K562 (cell line): ENCODE data around the gene SLC25A21. TPM values are rescaled to one million over a fixed set of nuclear protein-coding genes. Genes with fewer than 3 reads are reported as not detected.

Source experiments
- ATAC-seq: fragments of 200-7000 bp; cut with Tn5 transposase; 3 replicates; pipeline ENCODE4 v1.9.1; 2020; ENCODE audit warnings: moderate library complexity
- BruUV-seq: library from RNA; stranded (reverse); fragments of 400-500 nt; replicated peaks from 2 replicates; lab custom pipeline; 2021; lab: Mats Ljungman, UMichigan
- CTCF ChIA-PET: fragments of 300-600 bp; formaldehyde crosslinking; extraction: SDS; loops from one replicate; lab custom pipeline; 2021; ENCODE audit warnings: low intra/inter-chr PET ratio; lab: Yijun Ruan, JAX
- POLR2A ChIA-PET: fragments of 300-600, 350-650 bp; sonication (Branson Sonifier 250); formaldehyde crosslinking; extraction: SDS; loops from one replicate; lab custom pipeline; 2021; ENCODE audit warnings: antibody characterized with exemption, inconsistent platforms; lab: Yijun Ruan, JAX
- DNase-seq, 4 experiments: peaks; one replicate each; pipeline versions ENCODE4 v3.0.0 to v3.0.0-alpha.2; 2011 to 2018; ENCODE audit warnings: low spot score in 3 of 4, mixed read lengths in 3 of 4; ENCODE audit errors: extremely low read depth in 1 of 4
- FAIRE-seq: peaks from 2 replicates; lab custom pipeline; 2011; peaks lifted over from hg19 to GRCh38; lab: Jason Lieb, UNC
- H2AFZ ChIP-seq: 2 replicates; pipeline ENCODE4 v1.6.0; 2011; ENCODE audit warnings: low read depth, low read length, control low read depth, inconsistent platforms
- H3K27ac ChIP-seq: fragments of 200-600 bp; 3 replicates; pipeline ENCODE4 v1.8.0; 2011; ENCODE audit warnings: low read depth, mild to moderate bottlenecking, control low read depth, inconsistent platforms, low read length, moderate library complexity, mixed read lengths; ENCODE audit errors: extremely low read depth
- H3K27me3 ChIP-seq, 2 experiments: fragments of 300-600 bp in 1 of 2; 2 replicates in 1 of 2; 3 replicates in 1 of 2; pipeline versions ENCODE4 v1.6.0 to v1.8.0; 2011; ENCODE audit warnings: inconsistent platforms in 2 of 2, low read length in 2 of 2, mild to moderate bottlenecking in 1 of 2, mixed read lengths in 1 of 2, moderate library complexity in 1 of 2; ENCODE audit not compliant: control insufficient read depth in 2 of 2, insufficient read depth in 2 of 2
- H3K36me3 ChIP-seq: fragments of 300-600 bp; 3 replicates; pipeline ENCODE4 v1.8.0; 2011; ENCODE audit warnings: mild to moderate bottlenecking, low read length, inconsistent platforms; ENCODE audit not compliant: control insufficient read depth, insufficient read depth
- H3K4me1 ChIP-seq, 2 experiments: fragments of 200-600 bp in 1 of 2; replicated peaks in 1 of 2; 2 replicates in 1 of 2; 3 replicates in 1 of 2; pipeline versions ENCODE4 v1.5.1 to v1.8.0; 2011; ENCODE audit warnings: inconsistent platforms in 2 of 2, low read length in 2 of 2, mild to moderate bottlenecking in 1 of 2, mixed read lengths in 1 of 2, moderate library complexity in 1 of 2; ENCODE audit not compliant: control insufficient read depth in 2 of 2, insufficient read depth in 2 of 2
- H3K4me2 ChIP-seq: 2 replicates; pipeline ENCODE4 v1.6.1; 2011; ENCODE audit warnings: low read length, control low read depth, inconsistent platforms, mixed read lengths; ENCODE audit not compliant: insufficient read depth
- H3K4me3 ChIP-seq: fragments of 200-600 bp; sonication (generic), shearing (Covaris generic); 2 replicates; pipeline ENCODE4 v1.5.1; 2016; ENCODE audit warnings: control low read depth, inconsistent platforms
- H3K79me2 ChIP-seq: fragments of 200-600 bp; 3 replicates; pipeline ENCODE4 v1.8.0; 2011; ENCODE audit warnings: low read length, inconsistent platforms; ENCODE audit not compliant: control insufficient read depth, insufficient read depth
- H3K9ac ChIP-seq, 2 experiments: 2 replicates each; pipeline versions ENCODE4 v1.6.0 to v1.6.1; 2011; ENCODE audit warnings: low read depth in 2 of 2, low read length in 2 of 2, control low read depth in 1 of 2, inconsistent platforms in 1 of 2, mild to moderate bottlenecking in 1 of 2, mixed read lengths in 1 of 2; ENCODE audit not compliant: insufficient read depth in 1 of 2
- H3K9me1 ChIP-seq: one replicate; pipeline ENCODE4 v1.6.0; 2011; ENCODE audit warnings: inconsistent platforms, mild to moderate bottlenecking, low read length, moderate library complexity; ENCODE audit not compliant: control insufficient read depth, insufficient read depth
- H3K9me3 ChIP-seq: replicated peaks from 2 replicates; pipeline ENCODE4 v1.5.1; 2011; ENCODE audit warnings: low read depth, low read length, inconsistent platforms; ENCODE audit not compliant: control insufficient read depth, insufficient read depth
- H4K20me1 ChIP-seq: replicated peaks from 2 replicates; pipeline ENCODE4 v1.6.1; 2011; ENCODE audit warnings: low read length, inconsistent platforms, mixed read lengths; ENCODE audit not compliant: control insufficient read depth, insufficient read depth
- CBX5 ChIP-seq: IDR thresholded peaks from 2 replicates; pipeline ENCODE4 v1.6.1; 2014; ENCODE audit warnings: low read depth, borderline replicate concordance
- CEBPB ChIP-seq: fragments of 450-650 bp; IDR thresholded peaks from 2 replicates; pipeline ENCODE4 v1.6.1; 2016; ENCODE audit warnings: missing genetic modification characterization, missing compliant biosample characterization
- SPI1 ChIP-seq: IDR thresholded peaks from 2 replicates; pipeline ENCODE4 v1.6.1; 2011; ENCODE audit warnings: low read depth, low read length, control low read depth, borderline replicate concordance
- ZKSCAN3 ChIP-seq: fragments of 250-450 bp; sonication (Bioruptor Pico); IDR thresholded peaks from 2 replicates; pipeline ENCODE4 v1.4.0; 2020
- WGBS: fragments of 100-300 bp; shearing (Covaris generic); methylation state at CpG from one replicate; pipeline ENCODE4 v1.1.6; 2016; ENCODE audit warnings: low coverage, mixed read lengths; ENCODE audit not compliant: insufficient coverage; ENCODE audit errors: missing lambda C conversion rate; 5-methylcytosine and 5-hydroxymethylcytosine counted together
- in situ Hi-C: fragments of 300-500 bp; cut with MboI; formaldehyde crosslinking; loops from 4 replicates; pipeline ENCODE4 v1.15.0; 2018; ENCODE audit warnings: inconsistent platforms, mixed read lengths
- intact Hi-C: fragments of 100-400 bp; cut with micrococcal nuclease; formaldehyde crosslinking; loops from 2 replicates; pipeline ENCODE4 v1.14.2; 2022
- polyA plus RNA-seq, 8 experiments: library from polyadenylated mRNA; depleted of rRNA in 4 of 8; stranded (reverse) in 5 of 8; unstranded in 3 of 8; fragments of >200 nt; fragmentation: Nextera tagmentation in 2 of 8; fragmentation: Illumina TruSeq in 1 of 8; extraction: Ambion mirVana in 2 of 8; extraction: Trizol in 1 of 8; gene quantifications; 2 replicates each; pipeline versions ENCODE4 v1.2.1 to v1.2.3, GENCODE V29; 2011 to 2014; ENCODE audit warnings: inconsistent platforms in 1 of 8, missing spikeins in 1 of 8
- total RNA-seq, 7 experiments: library from RNA; depleted of rRNA in 6 of 7; stranded (reverse); fragments of >200 nt in 6 of 7; fragmentation: Illumina TruSeq in 2 of 7; extraction: Trizol in 2 of 7; gene quantifications; 2 replicates each; pipeline versions ENCODE4 v1.2.1 to v1.2.3, GENCODE V29; 2011 to 2021; ENCODE audit warnings: low replicate concordance in 1 of 7
- TF ChIP-seq, protein P1 (sequence below): sonication (generic); formaldehyde crosslinking; IDR thresholded peaks from 2 replicates; pipeline ENCODE4 v1.8.0; 2023; ENCODE audit warnings: mild to moderate bottlenecking, missing genetic modification reagents
- TF ChIP-seq, protein P2 (sequence below): fragments of 450-650 bp; IDR thresholded peaks from 2 replicates; pipeline ENCODE4 v1.6.1; 2016

SLC25A21 gene
- total and polyA plus RNA-seq, 9 of the 15 experiments (the other 6 are each of a cell fraction or from before 2014, with no cell fraction given) = 15.2 to 46.7 (median 28.7) TPM

DNA sequence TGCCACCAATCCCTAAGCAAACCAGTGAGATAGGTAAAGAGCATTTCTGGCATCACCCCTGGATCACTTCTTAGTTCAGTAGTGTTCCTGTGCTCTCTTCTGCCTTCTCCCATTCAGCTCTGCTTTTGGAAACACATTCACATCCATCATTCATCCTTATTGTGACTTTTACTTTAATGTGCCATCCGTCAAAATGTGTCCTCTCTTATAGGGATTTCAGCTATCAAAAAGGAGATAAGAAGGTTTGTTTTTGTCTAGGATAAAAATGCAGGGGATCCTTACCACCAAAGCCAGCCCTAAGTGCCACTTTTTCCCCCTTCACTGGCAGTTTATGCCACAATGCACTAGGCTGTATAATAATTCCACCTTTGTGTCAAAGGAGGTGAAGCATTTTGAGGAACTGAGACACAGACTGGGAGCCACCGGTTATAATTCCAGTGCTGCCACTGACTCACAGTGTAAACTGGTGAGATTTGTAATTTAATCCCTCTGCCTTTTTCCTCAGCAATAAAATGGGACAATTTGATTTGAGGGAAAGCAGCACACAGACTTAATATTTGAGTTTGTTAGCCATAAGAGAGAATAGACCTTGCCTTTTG lies 352.2 kb downstream of the SLC25A21 start:
- Histone ChIP-seq H3K9me1 (no peaks in the 10 kb centered on the region), H3K79me2 (no peaks in the 10 kb centered on the region), H3K27me3 (no peaks in the 10 kb centered on the region), H3K4me1 (peaks cover 0 to 10% of the 10 kb centered on the region in 2 experiments; a peak in 2 of 5 replicates), H3K9ac (no peak overlapping the region), H3K4me2 (no peak overlapping the region), H4K20me1 (no peaks in the 10 kb centered on the region; the same call in 1 of the 2 replicates), H3K4me3 (no peak overlapping the region), H2AFZ (no peak overlapping the region)
- 20% methylated on average over 2 of the region's 2 CpGs for whole genome bisulfite sequencing
- FAIRE-seq (no peak), ATAC-seq (no peak), DNase-seq (no peak)
- ChIA-PET CTCF (no interaction called here), POLR2A (no interaction called here)
- BruUV-seq = no TSS peak
- TF ChIP-seq CBX5 (no peak), SPI1 (0 out of 2 replicates have a peak, but pooled peaks have one; percentile 23)
- TF ChIP-seq, all 486 proteins: peak for 1
- Histone ChIP-seq H3K9me3 (no peaks in the 10 kb centered on the region), H3K36me3 (no peaks in the 10 kb centered on the region), H3K27ac (no peak overlapping the region)
- in situ Hi-C loops (no loop called here), intact Hi-C loops (no loop called here)

DNA sequence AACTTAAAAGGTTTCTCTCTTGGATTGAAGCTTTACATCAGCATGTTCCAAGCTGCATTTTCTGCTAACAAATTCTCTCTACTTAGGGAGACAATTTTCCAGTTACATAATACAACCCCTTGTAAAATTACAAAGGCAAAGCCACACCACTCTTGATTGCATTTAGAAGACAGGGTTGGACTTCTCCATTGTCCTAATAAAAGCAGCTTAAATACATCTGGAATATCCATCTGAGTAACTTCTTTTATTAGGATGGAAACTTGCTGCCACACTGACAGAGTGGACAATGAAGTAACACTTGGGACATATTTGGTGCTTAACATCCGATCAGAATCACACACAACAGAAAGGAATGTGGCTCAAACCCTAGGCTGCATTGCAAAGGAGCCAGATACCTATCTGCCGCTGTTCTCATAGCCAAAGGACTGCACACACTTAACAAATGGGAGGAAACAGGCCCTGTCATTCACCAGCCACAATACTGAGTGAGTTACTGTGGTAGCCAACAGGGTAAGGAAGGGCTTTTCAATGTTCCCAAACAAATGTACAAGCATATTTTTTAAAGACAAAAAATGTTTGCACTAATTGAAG lies 353.5 kb downstream of the SLC25A21 start:
- no peak for FAIRE-seq
- in situ Hi-C loops (no loop called here), intact Hi-C loops (no loop called here)
- H3K4me1 ChIP-seq = peaks cover 0 to 10% of the 10 kb centered on the region in 2 experiments; a peak in 2 of 5 replicates
- no peaks in the 10 kb centered on the region; the same call in 1 of the 2 replicates for H4K20me1 ChIP-seq
- peak; percentile 82 for ATAC-seq
- peak in 2 of 4 experiments; percentile 6 to 13 for DNase-seq
- no TSS peak for BruUV-seq
- no peaks in the 10 kb centered on the region for H3K36me3 ChIP-seq
- no peak overlapping the region for H2AFZ ChIP-seq
- TF ChIP-seq, protein P1, sequence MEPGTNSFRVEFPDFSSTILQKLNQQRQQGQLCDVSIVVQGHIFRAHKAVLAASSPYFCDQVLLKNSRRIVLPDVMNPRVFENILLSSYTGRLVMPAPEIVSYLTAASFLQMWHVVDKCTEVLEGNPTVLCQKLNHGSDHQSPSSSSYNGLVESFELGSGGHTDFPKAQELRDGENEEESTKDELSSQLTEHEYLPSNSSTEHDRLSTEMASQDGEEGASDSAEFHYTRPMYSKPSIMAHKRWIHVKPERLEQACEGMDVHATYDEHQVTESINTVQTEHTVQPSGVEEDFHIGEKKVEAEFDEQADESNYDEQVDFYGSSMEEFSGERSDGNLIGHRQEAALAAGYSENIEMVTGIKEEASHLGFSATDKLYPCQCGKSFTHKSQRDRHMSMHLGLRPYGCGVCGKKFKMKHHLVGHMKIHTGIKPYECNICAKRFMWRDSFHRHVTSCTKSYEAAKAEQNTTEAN = no peak
- TF ChIP-seq ZKSCAN3 (CRISPR knock-in tag) (no peak), CEBPB (tag) (peak; percentile 46; the same call in 1 of the 2 replicates)
- TF ChIP-seq, protein P2, sequence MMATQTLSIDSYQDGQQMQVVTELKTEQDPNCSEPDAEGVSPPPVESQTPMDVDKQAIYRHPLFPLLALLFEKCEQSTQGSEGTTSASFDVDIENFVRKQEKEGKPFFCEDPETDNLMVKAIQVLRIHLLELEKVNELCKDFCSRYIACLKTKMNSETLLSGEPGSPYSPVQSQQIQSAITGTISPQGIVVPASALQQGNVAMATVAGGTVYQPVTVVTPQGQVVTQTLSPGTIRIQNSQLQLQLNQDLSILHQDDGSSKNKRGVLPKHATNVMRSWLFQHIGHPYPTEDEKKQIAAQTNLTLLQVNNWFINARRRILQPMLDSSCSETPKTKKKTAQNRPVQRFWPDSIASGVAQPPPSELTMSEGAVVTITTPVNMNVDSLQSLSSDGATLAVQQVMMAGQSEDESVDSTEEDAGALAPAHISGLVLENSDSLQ = peak; percentile 68
- H3K9me3 ChIP-seq = no peaks in the 10 kb centered on the region
- no peak overlapping the region for H3K9ac ChIP-seq
- H3K4me3 ChIP-seq = no peak overlapping the region
- ChIA-PET CTCF (no interaction called here), POLR2A (no interaction called here)
- 19% methylated on average over 2 of the region's 2 CpGs for WGBS
- H3K9me1 ChIP-seq = no peaks in the 10 kb centered on the region
- no peak overlapping the region for H3K4me2 ChIP-seq
- H3K27me3 ChIP-seq = no peaks in the 10 kb centered on the region
- H3K79me2 ChIP-seq = no peaks in the 10 kb centered on the region
- no peak overlapping the region for H3K27ac ChIP-seq
